Breast epithelium (tissue), 4 donors: ENCODE results near the gene CFAP43. TPM values are rescaled to one million over a fixed set of nuclear protein-coding genes. Genes with fewer than 3 reads are reported as not detected.

Source experiments
- DNase-seq, 2 donors: peaks; one replicate each; pipeline ENCODE4 v3.0.0-alpha.2; 2019; ENCODE audit warnings: low spot score in 2 of 2
- H3K27ac ChIP-seq, 2 donors: fragments of 200-600 bp; sonication (generic) in 1 of 2; one replicate each; pipeline ENCODE4 v1.5.1; 2016 to 2019; ENCODE audit warnings: mild to moderate bottlenecking in 1 of 2
- H3K27me3 ChIP-seq, 2 donors: fragments of 200-600 bp; sonication (generic) in 1 of 2; one replicate each; pipeline versions ENCODE4 v1.5.1 to v1.6.0; 2017 to 2019; ENCODE audit warnings: control low read depth in 1 of 2, mild to moderate bottlenecking in 1 of 2
- H3K36me3 ChIP-seq: fragments of 200-600 bp; one replicate; pipeline ENCODE4 v1.5.1; 2019
- H3K4me1 ChIP-seq, 2 donors: fragments of 200-600 bp; sonication (generic); one replicate each; pipeline ENCODE4 v1.5.1; 2016 to 2019; ENCODE audit warnings: control low read depth in 1 of 2
- H3K4me3 ChIP-seq, 3 donors: fragments of 200-600 bp; sonication (generic); 1 replicate in 2 of 3; 2 replicates in 1 of 3; pipeline ENCODE4 v1.5.1; 2016 to 2019; ENCODE audit warnings: mild to moderate bottlenecking in 3 of 3, moderate library complexity in 2 of 3
- H3K9me3 ChIP-seq, 2 donors: fragments of 200-600 bp; sonication (generic) in 1 of 2; one replicate each; pipeline ENCODE4 v1.5.1; 2016 to 2019; ENCODE audit warnings: control low read depth in 1 of 2
- POLR2A ChIP-seq: fragments of 450-650 bp; IDR thresholded peaks from one replicate; pipeline ENCODE4 v1.6.1; 2016; ENCODE audit warnings: antibody characterized with exemption, mild to moderate bottlenecking, moderate library complexity
- POLR2AphosphoS5 ChIP-seq, 3 donors: sonication (generic); formaldehyde crosslinking; IDR thresholded peaks; one replicate each; pipeline ENCODE4 v1.6.1; 2017; ENCODE audit warnings: antibody characterized with exemption in 3 of 3
- intact Hi-C: fragments of 100-400 bp; cut with DNase I; formaldehyde crosslinking; loops from one replicate; pipeline ENCODE4 v1.15.1; 2023; ENCODE audit warnings: low total_unique reads
- total RNA-seq, 3 donors: library from RNA; depleted of rRNA; stranded (reverse); fragments of >200 nt; gene quantifications; one replicate each; pipeline ENCODE4 v1.1.0, GENCODE V29; 2016
- TF ChIP-seq, protein P1 (sequence below), 3 donors: fragments of 450-650 bp; IDR thresholded peaks; one replicate each; pipeline ENCODE4 v1.5.1; 2016 to 2017; ENCODE audit warnings: antibody characterized with exemption in 3 of 3, mild to moderate bottlenecking in 3 of 3, moderate library complexity in 3 of 3

Gene CFAP43
- total RNA-seq, 3 donors from 2014 or later, result 0.32 to 8.5 (median 3.9) TPM

DNA sequence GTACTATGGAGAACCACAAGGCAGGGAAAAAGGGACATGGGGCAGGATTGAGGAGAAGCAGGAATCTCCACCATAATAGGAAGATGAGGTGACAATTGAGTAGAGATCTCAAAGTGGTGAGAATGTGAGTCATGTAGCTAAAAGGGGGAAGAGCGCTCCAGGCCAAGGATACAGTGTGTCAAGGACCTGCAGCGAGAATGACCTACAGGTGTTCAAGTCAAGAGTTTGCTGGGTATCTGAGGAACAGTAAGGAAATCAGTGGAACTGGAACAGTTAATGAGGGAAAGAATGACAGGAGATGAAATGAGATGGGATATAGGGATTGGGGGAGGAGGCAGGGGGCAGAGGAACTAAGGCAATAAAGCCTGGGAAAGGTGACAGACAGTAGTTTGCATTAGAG lies 76.6 kb downstream of the CFAP43 start:
- Histone ChIP-seq H3K9me3 (peaks cover 0 to 5% of the 10 kb centered on the region in 2 donors), H3K4me1 (no peaks in the 10 kb centered on the region), H3K4me3 (no peak overlapping the region), H3K27me3 (no peaks in the 10 kb centered on the region), H3K36me3 (no peaks in the 10 kb centered on the region), H3K27ac (no peak overlapping the region)
- TF ChIP-seq POLR2AphosphoS5 (IDR thresholded peaks at IDR 0.05) (no peak), POLR2A (no peak)
- TF ChIP-seq, protein P1, sequence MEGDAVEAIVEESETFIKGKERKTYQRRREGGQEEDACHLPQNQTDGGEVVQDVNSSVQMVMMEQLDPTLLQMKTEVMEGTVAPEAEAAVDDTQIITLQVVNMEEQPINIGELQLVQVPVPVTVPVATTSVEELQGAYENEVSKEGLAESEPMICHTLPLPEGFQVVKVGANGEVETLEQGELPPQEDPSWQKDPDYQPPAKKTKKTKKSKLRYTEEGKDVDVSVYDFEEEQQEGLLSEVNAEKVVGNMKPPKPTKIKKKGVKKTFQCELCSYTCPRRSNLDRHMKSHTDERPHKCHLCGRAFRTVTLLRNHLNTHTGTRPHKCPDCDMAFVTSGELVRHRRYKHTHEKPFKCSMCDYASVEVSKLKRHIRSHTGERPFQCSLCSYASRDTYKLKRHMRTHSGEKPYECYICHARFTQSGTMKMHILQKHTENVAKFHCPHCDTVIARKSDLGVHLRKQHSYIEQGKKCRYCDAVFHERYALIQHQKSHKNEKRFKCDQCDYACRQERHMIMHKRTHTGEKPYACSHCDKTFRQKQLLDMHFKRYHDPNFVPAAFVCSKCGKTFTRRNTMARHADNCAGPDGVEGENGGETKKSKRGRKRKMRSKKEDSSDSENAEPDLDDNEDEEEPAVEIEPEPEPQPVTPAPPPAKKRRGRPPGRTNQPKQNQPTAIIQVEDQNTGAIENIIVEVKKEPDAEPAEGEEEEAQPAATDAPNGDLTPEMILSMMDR (IDR thresholded peaks at IDR 0.05), result no peak
- intact Hi-C loops, result no loop called here
- DNase-seq, result no peak

DNA sequence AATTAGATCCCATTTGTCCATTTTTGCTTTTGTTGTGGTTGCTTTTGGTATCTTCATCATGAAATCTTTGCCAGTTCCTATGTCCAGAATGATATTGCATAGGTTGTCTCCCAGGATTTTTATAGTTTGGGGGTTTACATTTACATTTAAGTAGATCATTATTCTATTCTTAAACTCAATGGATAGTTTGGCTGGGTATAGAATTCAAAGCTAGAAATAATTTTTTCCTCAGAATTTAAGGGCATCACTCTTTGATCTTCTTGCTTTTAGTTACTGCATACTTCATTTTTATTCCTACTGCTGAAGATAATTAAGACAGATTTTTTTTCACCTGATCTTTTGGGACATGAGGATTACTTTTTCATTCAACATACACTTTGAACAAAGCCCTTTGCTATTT lies 80.4 kb downstream of the CFAP43 start:
- intact Hi-C loops, result no loop called here
- Histone ChIP-seq H3K4me1 (no peaks in the 10 kb centered on the region), H3K36me3 (no peaks in the 10 kb centered on the region), H3K27ac (no peak overlapping the region), H3K9me3 (peaks cover 0 to 5% of the 10 kb centered on the region in 2 donors), H3K27me3 (no peaks in the 10 kb centered on the region), H3K4me3 (no peak overlapping the region)
- TF ChIP-seq, protein P1 (IDR thresholded peaks at IDR 0.05), result no peak
- TF ChIP-seq POLR2A (no peak), POLR2AphosphoS5 (IDR thresholded peaks at IDR 0.05) (no peak)
- DNase-seq, result no peak

DNA sequence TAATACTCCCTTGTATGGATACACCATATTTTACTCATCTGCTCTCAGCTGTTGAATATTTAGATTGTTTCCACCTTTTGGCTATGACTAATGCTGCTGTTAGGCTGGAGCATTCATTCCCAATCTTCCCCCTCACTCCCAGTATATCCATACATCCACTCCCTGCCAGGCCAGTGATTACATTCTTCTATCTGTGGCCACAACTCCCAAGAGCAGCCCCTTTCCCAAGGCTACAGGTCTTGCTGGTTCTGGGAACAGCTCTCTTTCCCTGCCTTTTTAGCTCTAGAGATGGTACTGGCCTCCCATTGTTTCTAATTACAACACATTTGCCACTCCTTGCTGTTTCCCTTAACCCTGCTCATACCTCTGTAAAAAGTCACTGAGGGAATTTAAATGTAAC lies 82.0 kb downstream of the CFAP43 start:
- H3K9me3 ChIP-seq, result peaks cover 0 to 5% of the 10 kb centered on the region in 2 donors
- H3K4me1 ChIP-seq, result no peaks in the 10 kb centered on the region
- no peaks in the 10 kb centered on the region for H3K27me3 ChIP-seq
- no peak overlapping the region for H3K27ac ChIP-seq
- no peak overlapping the region for H3K4me3 ChIP-seq
- DNase-seq, result no peak
- intact Hi-C loops, result no loop called here
- TF ChIP-seq, protein P1 (IDR thresholded peaks at IDR 0.05), result no peak
- no peak for TF ChIP-seq POLR2A
- TF ChIP-seq POLR2AphosphoS5 (IDR thresholded peaks at IDR 0.05), result no peak
- H3K36me3 ChIP-seq, result no peaks in the 10 kb centered on the region

DNA sequence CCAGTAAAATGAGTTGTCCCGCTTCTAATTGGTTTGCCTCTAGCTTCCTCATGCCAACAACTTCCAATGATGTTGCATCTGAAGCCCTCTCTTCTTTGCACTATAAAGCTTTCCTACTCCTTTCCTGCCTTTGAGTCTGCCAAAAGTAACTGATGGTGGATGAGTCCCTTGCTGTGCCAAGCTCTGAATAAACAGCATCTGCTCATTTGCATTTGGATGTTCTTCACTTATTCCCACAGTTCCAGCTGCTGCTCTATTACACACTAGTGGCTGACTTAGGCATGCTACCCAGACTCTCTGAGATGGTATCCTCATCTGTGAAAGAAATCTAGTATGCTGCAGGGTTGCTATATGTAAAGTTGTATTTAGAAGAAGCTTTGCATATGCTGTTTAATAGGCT lies 85.3 kb downstream of the CFAP43 start:
- Histone ChIP-seq H3K4me1 (no peaks in the 10 kb centered on the region), H3K9me3 (no peaks in the 10 kb centered on the region), H3K4me3 (no peak overlapping the region), H3K27me3 (no peaks in the 10 kb centered on the region), H3K36me3 (no peaks in the 10 kb centered on the region), H3K27ac (no peak overlapping the region)
- intact Hi-C loops, result no loop called here
- TF ChIP-seq POLR2AphosphoS5 (IDR thresholded peaks at IDR 0.05) (no peak), POLR2A (no peak)
- TF ChIP-seq, protein P1 (IDR thresholded peaks at IDR 0.05), result no peak
- DNase-seq, result no peak

DNA sequence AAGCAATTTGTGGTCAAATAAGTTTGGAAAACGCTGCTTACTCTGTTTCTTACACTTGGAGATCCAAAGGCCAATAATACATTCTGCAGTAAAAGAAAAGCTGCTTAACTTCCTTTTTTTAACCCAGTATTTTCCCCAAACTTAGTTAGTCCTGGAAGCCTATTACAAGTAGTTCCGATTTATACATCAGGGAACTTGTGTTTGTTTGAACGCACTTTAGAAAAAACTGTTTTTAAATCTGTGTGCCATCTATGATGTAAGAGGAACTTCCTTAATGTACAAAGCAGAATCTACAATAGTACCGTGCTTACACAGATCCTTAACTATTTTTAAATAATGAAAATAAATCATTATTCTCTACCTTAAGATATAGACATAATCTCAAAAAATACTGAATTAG lies 87.2 kb downstream of the CFAP43 start:
- H3K27me3 ChIP-seq, result no peaks in the 10 kb centered on the region
- no peak overlapping the region for H3K4me3 ChIP-seq
- H3K36me3 ChIP-seq, result no peaks in the 10 kb centered on the region
- TF ChIP-seq, protein P1 (IDR thresholded peaks at IDR 0.05), result no peak
- no peak for TF ChIP-seq POLR2A
- no peak for TF ChIP-seq POLR2AphosphoS5 (IDR thresholded peaks at IDR 0.05)
- no peak overlapping the region for H3K27ac ChIP-seq
- no peaks in the 10 kb centered on the region for H3K4me1 ChIP-seq
- no peak for DNase-seq
- no peaks in the 10 kb centered on the region for H3K9me3 ChIP-seq
- intact Hi-C loops, result no loop called here
